ENCODE data around the gene SOD2. TPM values are rescaled to one million over a fixed set of nuclear protein-coding genes. Genes with fewer than 3 reads are reported as not detected.

SOD2 gene
- total RNA-seq, 2 experiments from 2014 or later, result 36.4 to 49.2 TPM

- Histone ChIP-seq H4K20me1 (ENCODE audit: insufficient read depth, low read length) (no peaks in the 10 kb centered on the region), H3K36me3 (ENCODE audit: insufficient read depth, low read length) (peaks cover 69% of the 10 kb centered on the region), H3K27ac (ENCODE audit: low read depth, low read length, poor library complexity, severe bottlenecking) (no peak overlapping the region), H3K4me3 (ENCODE audit: low read depth, low read length, poor library complexity, severe bottlenecking) (no peak overlapping the region), H2AFZ (ENCODE audit: low read length) (no peak overlapping the region), H3K9me3 (ENCODE audit: low read length) (no peaks in the 10 kb centered on the region), H3K4me1 (ENCODE audit: insufficient read depth, low read length, poor library complexity, severe bottlenecking) (no peaks in the 10 kb centered on the region), H3K4me2 (ENCODE audit: low read length) (no peak overlapping the region), H3K9me2 (ENCODE audit: insufficient read depth, low read length) (no peaks in the 10 kb centered on the region), H3K79me2 (ENCODE audit: insufficient read depth, low read depth, low read length) (no peaks in the 10 kb centered on the region)
- CTCF ChIA-PET (ENCODE audit: unreplicated experiment), result no interaction called here
- no peak for DNase-seq (ENCODE audit: low spot score)
- POLR2A ChIA-PET, result interaction anchor here (0.7 to 1.2 kb wide), 4 partner anchors 9 to 267 kb away, joined by 3 to 4 read pairs (median 4); partner anchors contain the start of gene TCP1
- TF ChIP-seq EZH2phosphoT487 (IDR thresholded peaks at IDR 0.05; ENCODE audit: borderline replicate concordance, low read depth, low read length), result no peak
- no peak for TF ChIP-seq CTCF (conservative IDR thresholded peaks at IDR 0.05; ENCODE audit: low read length)
- no TSS peak for BruUV-seq (replicated peaks)
- intact Hi-C loops (cut with micrococcal nuclease; ENCODE audit: unreplicated experiment), result no loop called here
Measured at GRCh38 chr6:159680104-159680503, 12.9 kb downstream of the SOD2 start.

GRCh38 chr6:159679091-159680077, 13.7 kb downstream of the SOD2 start:
- Histone ChIP-seq H3K9me2 (ENCODE audit: insufficient read depth, low read length) (no peaks in the 10 kb centered on the region), H2AFZ (ENCODE audit: low read length) (no peak overlapping the region), H3K36me3 (ENCODE audit: insufficient read depth, low read length) (peaks cover 64% of the 10 kb centered on the region), H3K79me2 (ENCODE audit: insufficient read depth, low read depth, low read length) (no peaks in the 10 kb centered on the region), H3K27ac (ENCODE audit: low read depth, low read length, poor library complexity, severe bottlenecking) (no peak overlapping the region), H3K9me3 (ENCODE audit: low read length) (no peaks in the 10 kb centered on the region), H3K4me2 (ENCODE audit: low read length) (no peak overlapping the region), H3K4me3 (ENCODE audit: low read depth, low read length, poor library complexity, severe bottlenecking) (no peak overlapping the region), H4K20me1 (ENCODE audit: insufficient read depth, low read length) (no peaks in the 10 kb centered on the region), H3K4me1 (ENCODE audit: insufficient read depth, low read length, poor library complexity, severe bottlenecking) (no peaks in the 10 kb centered on the region)
- no peak for TF ChIP-seq CTCF (conservative IDR thresholded peaks at IDR 0.05; ENCODE audit: low read length)
- no peak for TF ChIP-seq EZH2phosphoT487 (IDR thresholded peaks at IDR 0.05; ENCODE audit: borderline replicate concordance, low read depth, low read length)
- BruUV-seq (replicated peaks), result no TSS peak
- ChIA-PET POLR2A (interaction anchor here (0.7 to 1.5 kb wide), 4 partner anchors 10 to 268 kb away, joined by 3 to 7 read pairs (median 4); no protein-coding TSS in a partner anchor), CTCF (ENCODE audit: unreplicated experiment) (no interaction called here)
- no peak for DNase-seq (ENCODE audit: low spot score)
- intact Hi-C loops (cut with micrococcal nuclease; ENCODE audit: unreplicated experiment), result no loop called here

GRCh38 chr6:159678574-159678973, 14.5 kb downstream of the SOD2 start:
- no peaks in the 10 kb centered on the region for H4K20me1 ChIP-seq (ENCODE audit: insufficient read depth, low read length)
- H3K9me3 ChIP-seq (ENCODE audit: low read length), result no peaks in the 10 kb centered on the region
- H3K27ac ChIP-seq (ENCODE audit: low read depth, low read length, poor library complexity, severe bottlenecking), result no peak overlapping the region
- TF ChIP-seq EZH2phosphoT487 (IDR thresholded peaks at IDR 0.05; ENCODE audit: borderline replicate concordance, low read depth, low read length), result no peak
- TF ChIP-seq CTCF (conservative IDR thresholded peaks at IDR 0.05; ENCODE audit: low read length), result no peak
- H3K36me3 ChIP-seq (ENCODE audit: insufficient read depth, low read length), result peaks cover 56% of the 10 kb centered on the region
- CTCF ChIA-PET (ENCODE audit: unreplicated experiment), result no interaction called here
- intact Hi-C loops (cut with micrococcal nuclease; ENCODE audit: unreplicated experiment), result no loop called here
- no peak overlapping the region for H3K4me2 ChIP-seq (ENCODE audit: low read length)
- H3K9me2 ChIP-seq (ENCODE audit: insufficient read depth, low read length), result no peaks in the 10 kb centered on the region
- H3K79me2 ChIP-seq (ENCODE audit: insufficient read depth, low read depth, low read length), result no peaks in the 10 kb centered on the region
- H3K4me3 ChIP-seq (ENCODE audit: low read depth, low read length, poor library complexity, severe bottlenecking), result no peak overlapping the region
- no peaks in the 10 kb centered on the region for H3K4me1 ChIP-seq (ENCODE audit: insufficient read depth, low read length, poor library complexity, severe bottlenecking)
- no peak overlapping the region for H2AFZ ChIP-seq (ENCODE audit: low read length)
- no TSS peak for BruUV-seq (replicated peaks)
- DNase-seq (ENCODE audit: low spot score), result no peak
- POLR2A ChIA-PET, result interaction anchor here (1.5 kb wide), 1 partner anchor 13 kb away, joined by 7 read pairs; no protein-coding TSS in a partner anchor

All from OCI-LY7 (cell line).